Lung (tissue), 12 donors: ENCODE data around the gene GALNT16. TPM values are rescaled to one million over a fixed set of nuclear protein-coding genes. Genes with fewer than 3 reads are reported as not detected.

Experiments
- ATAC-seq: fragments of 200-7000 bp; cut with Tn5 transposase; one replicate; pipeline ENCODE4 v1.9.1; 2020; ENCODE audit warnings: moderate number of reproducible peaks; ENCODE audit not compliant: insufficient read depth, low FRiP score
- DNase-seq, 3 donors: peaks; one replicate each; pipeline ENCODE4 v3.0.0-alpha.2; 2013 to 2017
- H3K27ac ChIP-seq, 2 donors: one replicate each; pipeline ENCODE4 v1.5.1; 2013; ENCODE audit warnings: mild to moderate bottlenecking in 2 of 2, moderate library complexity in 2 of 2, control low read depth in 1 of 2, inconsistent platforms in 1 of 2, low read depth in 1 of 2, low read length in 1 of 2
- H3K27me3 ChIP-seq, 3 donors: one replicate each; pipeline ENCODE4 v1.5.1; 2013; ENCODE audit warnings: low read length in 2 of 3; ENCODE audit not compliant: control insufficient read depth in 3 of 3, insufficient read depth in 3 of 3
- H3K36me3 ChIP-seq, 4 donors: one replicate each; pipeline ENCODE4 v1.5.1; 2013; ENCODE audit warnings: low read length in 4 of 4, mild to moderate bottlenecking in 1 of 4, moderate library complexity in 1 of 4; ENCODE audit not compliant: control insufficient read depth in 4 of 4, insufficient read depth in 4 of 4
- H3K4me1 ChIP-seq, 5 donors: one replicate each; pipeline ENCODE4 v1.5.1; 2013; ENCODE audit warnings: low read length in 5 of 5, mild to moderate bottlenecking in 2 of 5, moderate library complexity in 1 of 5; ENCODE audit not compliant: control insufficient read depth in 5 of 5, insufficient read depth in 5 of 5
- H3K4me3 ChIP-seq: one replicate; pipeline ENCODE4 v1.5.1; 2013; ENCODE audit warnings: mild to moderate bottlenecking, control low read depth, moderate library complexity
- H3K9ac ChIP-seq, 2 donors: one replicate each; pipeline ENCODE4 v1.5.1; 2013; ENCODE audit warnings: low read length in 2 of 2, control low read depth in 1 of 2; ENCODE audit not compliant: insufficient read depth in 1 of 2
- H3K9me3 ChIP-seq, 4 donors: one replicate each; pipeline ENCODE4 v1.5.1; 2013; ENCODE audit warnings: low read length in 3 of 4, mild to moderate bottlenecking in 1 of 4, moderate library complexity in 1 of 4; ENCODE audit not compliant: control insufficient read depth in 4 of 4, insufficient read depth in 3 of 4
- WGBS, 2 donors: extraction: QIAGEN DNeasy Blood & Tissue Kit; methylation state at CpG; one replicate each; pipeline ENCODE4 v1.1.7; 2013; 5-methylcytosine and 5-hydroxymethylcytosine counted together
- polyA plus RNA-seq, 2 donors: library from polyadenylated mRNA; stranded (reverse); fragments of 200-250 nt; gene quantifications; one replicate each; pipeline ENCODE4 v1.2.1, GENCODE V29; 2013
- total RNA-seq, 2 donors: library from RNA; depleted of rRNA in 1 of 2; stranded (reverse); fragments of >200 nt in 1 of 2; gene quantifications; one replicate each; pipeline ENCODE4 v1.2.1, GENCODE V29; 2014 to 2021
- TF ChIP-seq, protein P1 (sequence below): IDR thresholded peaks from 2 replicates; pipeline ENCODE4 v1.5.1; 2012; ENCODE audit warnings: mild to moderate bottlenecking; ENCODE audit errors: control extremely low read depth, extremely low read depth
- donor health status: control.
- donor health status: control.
- donor health status: Bipolar disorder and iron deficiency.
- donor health status: healthy.
- donor health status: DM: yes; HTN: yes; CAD: no.

Gene GALNT16
- total and polyA plus RNA-seq, 4 donors, result 0.27 to 4.1 (median 1.4) TPM

DNA sequence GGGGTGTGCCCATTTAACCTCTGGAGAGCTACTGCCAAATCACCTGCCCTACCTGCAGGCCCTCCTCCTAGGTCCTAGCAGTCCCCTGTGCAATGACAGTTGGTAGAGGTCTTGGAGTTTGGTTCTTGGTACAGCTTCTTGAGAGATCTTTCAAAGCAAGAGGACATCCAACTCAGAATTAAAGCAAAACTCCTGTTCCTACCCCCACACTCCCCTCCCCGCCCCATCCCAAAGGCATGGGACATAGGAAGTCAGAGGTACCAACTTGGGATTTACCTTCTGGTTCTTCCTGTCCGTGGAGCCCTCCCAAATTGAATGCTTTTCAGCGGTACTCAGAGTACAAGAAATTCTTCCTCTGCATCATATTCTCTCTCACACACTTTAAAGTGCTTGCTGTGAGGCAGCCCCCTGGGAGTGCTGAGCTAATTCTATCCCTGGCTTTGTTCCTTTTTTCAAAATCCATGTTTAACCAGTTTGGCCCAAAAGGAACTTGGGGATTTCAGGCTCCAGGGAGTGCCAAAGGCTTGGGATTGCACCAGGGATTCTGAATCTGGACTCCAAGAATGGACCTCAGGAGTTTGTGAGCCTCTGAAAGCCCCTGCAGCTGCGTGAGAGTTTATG, 40.8 kb downstream of the GALNT16 start:
- Histone ChIP-seq H3K27ac (no peak overlapping the region), H3K4me1 (peaks cover 0 to 4% (median 0%) of the 10 kb centered on the region in 5 donors), H3K27me3 (no peaks in the 10 kb centered on the region), H3K9ac (no peak overlapping the region), H3K4me3 (no peak overlapping the region), H3K9me3 (no peaks in the 10 kb centered on the region), H3K36me3 (no peaks in the 10 kb centered on the region)
- 69 to 74% methylated on average over 4 of the region's 4 CpGs for WGBS, 2 donors
- DNase-seq, result no peak
- TF ChIP-seq, protein P1, sequence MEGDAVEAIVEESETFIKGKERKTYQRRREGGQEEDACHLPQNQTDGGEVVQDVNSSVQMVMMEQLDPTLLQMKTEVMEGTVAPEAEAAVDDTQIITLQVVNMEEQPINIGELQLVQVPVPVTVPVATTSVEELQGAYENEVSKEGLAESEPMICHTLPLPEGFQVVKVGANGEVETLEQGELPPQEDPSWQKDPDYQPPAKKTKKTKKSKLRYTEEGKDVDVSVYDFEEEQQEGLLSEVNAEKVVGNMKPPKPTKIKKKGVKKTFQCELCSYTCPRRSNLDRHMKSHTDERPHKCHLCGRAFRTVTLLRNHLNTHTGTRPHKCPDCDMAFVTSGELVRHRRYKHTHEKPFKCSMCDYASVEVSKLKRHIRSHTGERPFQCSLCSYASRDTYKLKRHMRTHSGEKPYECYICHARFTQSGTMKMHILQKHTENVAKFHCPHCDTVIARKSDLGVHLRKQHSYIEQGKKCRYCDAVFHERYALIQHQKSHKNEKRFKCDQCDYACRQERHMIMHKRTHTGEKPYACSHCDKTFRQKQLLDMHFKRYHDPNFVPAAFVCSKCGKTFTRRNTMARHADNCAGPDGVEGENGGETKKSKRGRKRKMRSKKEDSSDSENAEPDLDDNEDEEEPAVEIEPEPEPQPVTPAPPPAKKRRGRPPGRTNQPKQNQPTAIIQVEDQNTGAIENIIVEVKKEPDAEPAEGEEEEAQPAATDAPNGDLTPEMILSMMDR, result no peak
- ATAC-seq, result no peak

DNA sequence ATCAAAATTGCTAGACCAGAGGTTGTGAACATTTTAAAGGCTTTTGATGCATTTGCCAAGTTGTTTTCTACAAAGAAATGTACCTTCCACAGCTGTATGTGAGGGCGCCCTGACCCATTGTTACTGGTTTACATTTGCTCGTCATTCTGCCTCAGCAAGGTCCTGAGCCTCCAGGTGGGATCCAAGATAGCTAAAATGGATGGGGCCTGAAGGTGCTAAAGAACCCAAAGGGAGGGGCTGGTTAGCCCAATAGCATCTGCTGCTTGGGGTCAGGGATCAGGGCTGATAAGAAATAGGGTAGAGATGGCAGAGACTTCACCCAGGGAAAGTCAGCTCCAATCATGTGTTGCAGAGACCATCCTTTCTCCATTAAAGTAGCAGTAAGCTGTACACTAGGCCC, 43.1 kb downstream of the GALNT16 start:
- Histone ChIP-seq H3K27ac (no peak overlapping the region), H3K4me1 (peaks cover 0 to 6% (median 0%) of the 10 kb centered on the region in 5 donors), H3K36me3 (no peaks in the 10 kb centered on the region), H3K9ac (no peak overlapping the region), H3K9me3 (no peaks in the 10 kb centered on the region), H3K27me3 (no peaks in the 10 kb centered on the region), H3K4me3 (no peak overlapping the region)
- DNase-seq (no peak), ATAC-seq (no peak)
- 71 to 89% methylated on average over 2 of the region's 2 CpGs for WGBS, 2 donors
- TF ChIP-seq, protein P1, result no peak

DNA sequence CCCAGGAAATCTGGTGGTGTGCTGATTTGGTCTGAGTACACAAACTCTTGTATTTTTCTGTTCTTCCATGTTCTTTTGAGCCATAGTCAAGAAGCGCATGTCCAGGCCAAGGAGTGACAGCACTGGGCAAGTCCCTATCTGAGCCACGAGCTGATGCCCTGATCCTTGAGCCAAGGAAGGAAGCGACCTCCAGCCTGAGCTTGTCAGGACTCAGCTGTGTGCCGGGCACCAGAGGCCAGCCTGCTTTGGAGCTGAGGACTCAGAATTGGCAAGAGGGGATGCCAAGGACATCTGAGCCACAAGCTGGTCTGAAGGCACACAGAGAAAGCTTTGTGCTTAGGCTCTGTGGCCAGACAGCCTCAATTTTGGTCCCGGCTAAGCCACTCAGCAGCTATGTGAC, 52.6 kb downstream of the GALNT16 start:
- no peaks in the 10 kb centered on the region for H3K36me3 ChIP-seq
- DNase-seq (no peak), ATAC-seq (no peak)
- H3K27me3 ChIP-seq, result no peaks in the 10 kb centered on the region
- no peak overlapping the region for H3K4me3 ChIP-seq
- H3K27ac ChIP-seq, result no peak overlapping the region
- peaks cover 0 to 3% (median 0%) of the 10 kb centered on the region in 5 donors for H3K4me1 ChIP-seq
- H3K9me3 ChIP-seq, result no peaks in the 10 kb centered on the region
- 90 to 95% methylated on average over 5 of the region's 5 CpGs for WGBS, 2 donors
- no peak overlapping the region for H3K9ac ChIP-seq
- TF ChIP-seq, protein P1, result no peak

DNA sequence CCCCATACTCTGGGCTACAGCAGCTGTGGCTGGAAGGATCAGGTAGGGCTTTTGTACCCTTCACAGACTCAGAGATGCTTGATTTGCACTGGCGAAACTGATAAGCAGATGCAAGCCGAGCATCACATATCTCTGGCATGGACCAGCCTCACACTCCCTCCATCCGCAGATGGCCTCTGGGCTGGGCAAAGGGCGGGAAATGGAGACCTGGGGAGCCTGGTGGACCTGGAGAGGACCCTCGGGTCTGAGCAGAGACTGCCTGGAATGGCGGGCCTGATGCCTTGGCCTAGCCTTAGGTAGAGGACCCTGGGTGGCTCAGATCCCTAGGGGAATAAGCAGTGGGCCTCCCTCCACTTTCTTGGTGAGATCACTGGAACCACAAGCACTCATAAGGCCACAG, 53.2 kb downstream of the GALNT16 start:
- H3K4me1 ChIP-seq, result peaks cover 0 to 7% (median 0%) of the 10 kb centered on the region in 5 donors
- 93 to 98% methylated on average over 6 of the region's 6 CpGs for WGBS, 2 donors

More for the DNA sequence above, 53.2 kb downstream of the GALNT16 start:
- no peak for ATAC-seq
- DNase-seq, result no peak
- Histone ChIP-seq H3K9me3 (no peaks in the 10 kb centered on the region), H3K9ac (no peak overlapping the region), H3K27me3 (no peaks in the 10 kb centered on the region), H3K4me3 (no peak overlapping the region), H3K27ac (no peak overlapping the region), H3K36me3 (no peaks in the 10 kb centered on the region)
- TF ChIP-seq, protein P1, result no peak
